Measurements from ENCODE around the gene NUAK2.

DNA sequence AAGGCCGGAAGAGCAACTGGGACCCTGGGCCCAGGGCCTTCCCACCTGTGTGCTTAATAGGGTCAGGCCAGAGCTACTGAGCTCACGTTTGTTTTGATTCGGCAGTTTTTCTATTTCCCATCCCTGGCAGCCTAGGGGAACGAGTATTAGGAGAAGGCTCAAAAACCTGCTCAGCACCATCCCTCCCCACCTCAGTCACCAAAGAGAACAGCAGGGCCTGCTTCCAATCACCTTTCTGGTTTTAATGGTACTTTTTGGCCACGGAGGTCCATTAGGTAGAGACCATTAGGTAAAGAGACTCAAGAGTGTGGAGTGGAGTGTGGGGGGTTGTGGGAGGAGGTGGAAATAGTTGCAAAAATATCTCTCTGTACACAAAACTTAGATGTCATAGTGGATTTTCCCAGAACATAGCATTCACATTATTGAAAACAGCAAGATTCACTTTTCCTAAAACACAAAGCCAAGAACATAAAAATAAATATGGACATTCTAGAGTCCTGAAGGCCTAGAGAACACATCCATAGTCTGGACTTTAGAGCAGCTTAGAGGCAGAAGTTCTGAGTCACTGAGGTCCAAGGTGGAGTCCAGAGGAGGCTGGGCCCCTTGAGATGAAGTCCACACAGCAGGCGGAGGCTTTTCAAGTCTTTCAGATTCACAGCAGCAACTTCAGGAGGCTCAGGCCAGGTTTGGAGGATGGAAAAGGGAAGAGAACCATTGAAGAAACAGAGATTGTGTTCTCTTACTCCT is 19.5 kb downstream of the NUAK2 start:
- TF ChIP-seq MXI1 (conservative IDR thresholded peaks at IDR 0.05; ENCODE audit: poor library complexity, severe bottlenecking) = no peak
- TF ChIP-seq, protein P1, sequence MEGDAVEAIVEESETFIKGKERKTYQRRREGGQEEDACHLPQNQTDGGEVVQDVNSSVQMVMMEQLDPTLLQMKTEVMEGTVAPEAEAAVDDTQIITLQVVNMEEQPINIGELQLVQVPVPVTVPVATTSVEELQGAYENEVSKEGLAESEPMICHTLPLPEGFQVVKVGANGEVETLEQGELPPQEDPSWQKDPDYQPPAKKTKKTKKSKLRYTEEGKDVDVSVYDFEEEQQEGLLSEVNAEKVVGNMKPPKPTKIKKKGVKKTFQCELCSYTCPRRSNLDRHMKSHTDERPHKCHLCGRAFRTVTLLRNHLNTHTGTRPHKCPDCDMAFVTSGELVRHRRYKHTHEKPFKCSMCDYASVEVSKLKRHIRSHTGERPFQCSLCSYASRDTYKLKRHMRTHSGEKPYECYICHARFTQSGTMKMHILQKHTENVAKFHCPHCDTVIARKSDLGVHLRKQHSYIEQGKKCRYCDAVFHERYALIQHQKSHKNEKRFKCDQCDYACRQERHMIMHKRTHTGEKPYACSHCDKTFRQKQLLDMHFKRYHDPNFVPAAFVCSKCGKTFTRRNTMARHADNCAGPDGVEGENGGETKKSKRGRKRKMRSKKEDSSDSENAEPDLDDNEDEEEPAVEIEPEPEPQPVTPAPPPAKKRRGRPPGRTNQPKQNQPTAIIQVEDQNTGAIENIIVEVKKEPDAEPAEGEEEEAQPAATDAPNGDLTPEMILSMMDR (IDR thresholded peaks at IDR 0.05; ENCODE audit: poor library complexity, severe bottlenecking) = no peak
- no peak for TF ChIP-seq EZH2 (IDR thresholded peaks at IDR 0.05; ENCODE audit: borderline replicate concordance, insufficient read depth, low read length, poor library complexity, severe bottlenecking)
- no peak for TF ChIP-seq POLR2AphosphoS5 (IDR thresholded peaks at IDR 0.05)
- TF ChIP-seq SMC3 (conservative IDR thresholded peaks at IDR 0.05; ENCODE audit: poor library complexity) = no peak
- no peak for TF ChIP-seq TAF1 (IDR thresholded peaks at IDR 0.05; ENCODE audit: low read depth)
- no peak for TF ChIP-seq EP300 (conservative IDR thresholded peaks at IDR 0.05; ENCODE audit: poor library complexity, severe bottlenecking)
